Kidney (tissue), 14 donors: ENCODE data around the gene DLGAP4. TPM values are rescaled to one million over a fixed set of nuclear protein-coding genes. Genes with fewer than 3 reads are reported as not detected.

ENCODE experiments used
- DNase-seq, 5 donors: peaks; one replicate each; pipeline ENCODE4 v3.0.0-alpha.2; 2013 to 2020
- FAIRE-seq: peaks from 2 replicates; lab custom pipeline; 2012; peaks lifted over from hg19 to GRCh38; lab: Jason Lieb, UNC
- H3K27ac ChIP-seq, 2 donors: one replicate each; pipeline ENCODE4 v1.7.0; 2013; ENCODE audit warnings: low read depth in 2 of 2, low read length in 2 of 2, inconsistent platforms in 1 of 2
- H3K27me3 ChIP-seq: one replicate; pipeline ENCODE4 v1.7.1; 2013; ENCODE audit warnings: low read length, inconsistent platforms; ENCODE audit not compliant: control insufficient read depth, insufficient read depth
- H3K36me3 ChIP-seq, 3 donors: one replicate each; pipeline versions ENCODE4 v1.7.0 to v1.7.1; 2013; ENCODE audit warnings: low read length in 3 of 3, control low read depth in 1 of 3, inconsistent platforms in 1 of 3; ENCODE audit not compliant: insufficient read depth in 3 of 3, control insufficient read depth in 2 of 3
- H3K4me1 ChIP-seq, 3 donors: one replicate each; pipeline versions ENCODE4 v1.7.0 to v1.7.1; 2013; ENCODE audit warnings: low read length in 3 of 3, inconsistent platforms in 1 of 3, low read depth in 1 of 3; ENCODE audit not compliant: control insufficient read depth in 2 of 3, insufficient read depth in 2 of 3
- H3K4me3 ChIP-seq, 3 donors: one replicate each; pipeline versions ENCODE4 v1.7.0 to v1.8.1; 2013; ENCODE audit warnings: low read length in 3 of 3, control low read depth in 1 of 3, inconsistent platforms in 1 of 3
- H3K9ac ChIP-seq, 3 donors: one replicate each; pipeline versions ENCODE4 v1.7.0 to v1.7.1; 2013; ENCODE audit warnings: low read length in 3 of 3, control low read depth in 1 of 3, inconsistent platforms in 1 of 3
- H3K9me3 ChIP-seq, 3 donors: one replicate each; pipeline versions ENCODE4 v1.7.0 to v1.7.1; 2013; ENCODE audit warnings: low read length in 3 of 3, control low read depth in 1 of 3, inconsistent platforms in 1 of 3; ENCODE audit not compliant: control insufficient read depth in 2 of 3, insufficient read depth in 1 of 3
- intact Hi-C: fragments of 100-400 bp; cut with DNase I; formaldehyde crosslinking; loops from one replicate; pipeline ENCODE4 v1.11.1; 2022
- polyA plus RNA-seq: library from polyadenylated mRNA; stranded (reverse); fragments of 350-450 nt; fragmentation: Illumina TruSeq; extraction: RNeasy Lipid Tissue Mini Kit (QIAGEN cat#74804); gene quantifications from one replicate; pipeline ENCODE4 v1.2.3, GENCODE V29; 2014; ENCODE audit warnings: low read depth, low replicate concordance; ENCODE audit not compliant: insufficient read depth
- total RNA-seq: library from RNA; stranded (reverse); fragmentation: NEBNext Ultra II Directional; extraction: Animal tissue kit (Norgen Biotek cat#: 25700); gene quantifications from one replicate; pipeline ENCODE4 v1.2.1, GENCODE V29; 2021
- TF ChIP-seq, protein P1 (sequence below): IDR thresholded peaks from 3 replicates; pipeline ENCODE4 v1.5.1; 2012; ENCODE audit warnings: mild to moderate bottlenecking, moderate library complexity, borderline replicate concordance; ENCODE audit not compliant: insufficient read depth; ENCODE audit errors: extremely low read depth
- donor health status: control.
- donor health status: control.
- donor health status: control.
- donor health status: control.
- donor health status: control.
- donor health status: DM: yes; HTN: yes; CAD: no.
- donor health status: Normal renal cell carcinoma (clear cell type).

Gene DLGAP4
- total and polyA plus RNA-seq, 2 donors from 2014 or later: 19.6 to 62.4 TPM

DNA sequence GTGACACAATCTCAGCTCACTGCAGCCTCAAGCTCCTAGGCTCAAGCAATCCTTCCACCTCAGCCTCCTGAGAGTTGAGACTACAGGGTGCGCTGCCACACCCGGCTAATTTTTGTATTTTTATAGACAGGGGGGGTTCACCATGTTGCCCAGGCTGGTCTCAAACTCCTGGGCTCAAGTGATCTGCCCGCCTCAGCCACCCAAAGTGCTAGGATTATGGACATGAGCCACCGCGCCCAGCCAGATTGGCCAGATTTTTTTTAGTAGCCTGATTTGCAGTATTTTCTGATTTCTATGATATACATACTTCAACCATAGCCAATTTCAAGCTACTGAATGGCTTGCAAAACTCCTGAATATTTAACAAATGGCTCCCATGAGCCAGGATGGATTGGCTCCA lies 21.4 kb upstream of the DLGAP4 start:
- Histone ChIP-seq H3K4me3 (no peak overlapping the region), H3K27me3 (no peaks in the 10 kb centered on the region), H3K27ac (no peak overlapping the region), H3K9me3 (no peaks in the 10 kb centered on the region), H3K36me3 (no peaks in the 10 kb centered on the region), H3K4me1 (no peaks in the 10 kb centered on the region), H3K9ac (no peak overlapping the region)
- FAIRE-seq (no peak), DNase-seq (no peak)
- intact Hi-C loops: no loop called here
- TF ChIP-seq, protein P1, sequence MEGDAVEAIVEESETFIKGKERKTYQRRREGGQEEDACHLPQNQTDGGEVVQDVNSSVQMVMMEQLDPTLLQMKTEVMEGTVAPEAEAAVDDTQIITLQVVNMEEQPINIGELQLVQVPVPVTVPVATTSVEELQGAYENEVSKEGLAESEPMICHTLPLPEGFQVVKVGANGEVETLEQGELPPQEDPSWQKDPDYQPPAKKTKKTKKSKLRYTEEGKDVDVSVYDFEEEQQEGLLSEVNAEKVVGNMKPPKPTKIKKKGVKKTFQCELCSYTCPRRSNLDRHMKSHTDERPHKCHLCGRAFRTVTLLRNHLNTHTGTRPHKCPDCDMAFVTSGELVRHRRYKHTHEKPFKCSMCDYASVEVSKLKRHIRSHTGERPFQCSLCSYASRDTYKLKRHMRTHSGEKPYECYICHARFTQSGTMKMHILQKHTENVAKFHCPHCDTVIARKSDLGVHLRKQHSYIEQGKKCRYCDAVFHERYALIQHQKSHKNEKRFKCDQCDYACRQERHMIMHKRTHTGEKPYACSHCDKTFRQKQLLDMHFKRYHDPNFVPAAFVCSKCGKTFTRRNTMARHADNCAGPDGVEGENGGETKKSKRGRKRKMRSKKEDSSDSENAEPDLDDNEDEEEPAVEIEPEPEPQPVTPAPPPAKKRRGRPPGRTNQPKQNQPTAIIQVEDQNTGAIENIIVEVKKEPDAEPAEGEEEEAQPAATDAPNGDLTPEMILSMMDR: no peak

DNA sequence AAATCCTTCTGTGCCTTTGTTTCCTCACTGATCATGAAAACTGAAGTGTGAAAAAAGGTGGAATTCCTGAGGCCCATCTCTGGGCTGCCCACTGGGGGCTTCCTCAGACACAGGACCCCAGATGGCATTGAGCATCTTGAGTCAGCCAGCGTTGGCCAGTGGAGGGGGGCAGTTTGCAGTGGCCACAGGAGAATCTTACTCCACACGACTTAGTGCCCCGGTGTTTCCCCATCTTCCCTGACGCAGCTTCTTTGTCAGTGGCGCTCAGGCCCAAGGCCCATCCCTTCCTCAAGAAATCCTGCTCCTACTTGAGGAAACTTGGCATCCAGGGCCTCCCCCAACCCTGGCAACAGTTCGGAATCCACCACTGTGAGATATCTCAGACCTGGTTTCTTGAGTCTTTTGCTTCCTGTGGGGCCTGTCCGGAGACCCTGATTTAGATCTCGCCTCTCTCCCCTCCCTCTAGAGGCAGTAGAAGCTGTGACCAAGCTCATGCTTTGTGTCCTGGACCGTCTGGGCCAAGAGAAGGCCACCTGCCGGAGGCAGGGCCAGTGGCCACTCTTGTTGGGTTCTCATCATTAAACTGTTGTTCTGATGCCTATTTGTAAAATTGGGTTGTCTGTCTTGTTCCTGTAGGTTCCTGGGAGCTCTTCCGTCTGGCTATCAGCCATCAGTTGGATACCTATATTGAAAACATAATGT lies 20.2 kb upstream of the DLGAP4 start:
- FAIRE-seq (no peak), DNase-seq (no peak)
- no peaks in the 10 kb centered on the region for H3K4me1 ChIP-seq
- no peak overlapping the region for H3K27ac ChIP-seq
- intact Hi-C loops: no loop called here
- no peak overlapping the region for H3K9ac ChIP-seq
- TF ChIP-seq, protein P1: no peak
- no peak overlapping the region for H3K4me3 ChIP-seq
- H3K36me3 ChIP-seq: no peaks in the 10 kb centered on the region
- H3K9me3 ChIP-seq: no peaks in the 10 kb centered on the region
- H3K27me3 ChIP-seq: no peaks in the 10 kb centered on the region

DNA sequence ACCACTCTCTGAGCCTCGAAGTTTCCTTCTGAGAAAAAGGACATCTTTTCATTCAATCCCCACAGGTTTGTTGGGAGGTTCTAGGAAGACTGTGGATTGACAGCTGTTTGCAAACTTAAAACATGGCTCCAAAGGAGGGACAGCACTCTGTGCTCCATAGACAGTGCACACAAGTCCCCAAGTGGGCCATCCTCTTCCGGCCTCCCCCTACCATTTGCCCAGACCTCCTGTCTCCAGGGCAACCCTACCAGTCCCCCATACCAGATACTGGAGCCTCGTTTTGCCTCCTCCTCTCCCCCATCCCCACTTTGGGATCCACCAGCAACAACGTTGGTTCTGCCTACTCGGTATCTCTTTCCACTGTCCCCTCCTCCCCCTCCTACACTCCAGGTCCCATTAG lies 8.5 kb upstream of the DLGAP4 start:
- Histone ChIP-seq H3K36me3 (no peaks in the 10 kb centered on the region), H3K9me3 (no peaks in the 10 kb centered on the region), H3K4me1 (no peaks in the 10 kb centered on the region), H3K9ac (no peak overlapping the region), H3K27me3 (peaks cover 3% of the 10 kb centered on the region), H3K27ac (no peak overlapping the region), H3K4me3 (no peak overlapping the region)
- TF ChIP-seq, protein P1: no peak
- intact Hi-C loops: no loop called here
- no peak for DNase-seq
- FAIRE-seq: no peak

DNA sequence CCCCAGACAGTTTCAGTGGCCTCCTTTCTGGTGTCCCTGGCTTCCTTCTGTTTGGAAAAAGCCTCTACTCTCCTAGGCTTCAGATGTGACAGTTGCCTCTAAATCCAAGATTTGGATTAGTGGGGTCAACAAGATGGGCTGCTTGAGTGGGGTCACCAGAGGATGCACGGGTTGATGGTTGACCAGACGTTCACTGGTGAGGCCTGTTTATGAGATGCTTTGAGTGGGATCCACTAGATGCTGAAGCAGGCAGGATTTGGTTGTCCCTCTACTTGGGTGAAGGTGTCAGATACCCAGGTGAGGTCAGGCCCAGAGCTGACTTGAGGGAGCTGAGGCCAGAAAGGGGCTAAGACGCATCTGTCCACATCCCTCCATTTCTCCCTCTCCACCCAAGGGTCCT lies 8.1 kb upstream of the DLGAP4 start:
- Histone ChIP-seq H3K4me1 (no peaks in the 10 kb centered on the region), H3K27ac (no peak overlapping the region), H3K4me3 (no peak overlapping the region), H3K9me3 (no peaks in the 10 kb centered on the region), H3K36me3 (no peaks in the 10 kb centered on the region), H3K27me3 (peaks cover 7% of the 10 kb centered on the region), H3K9ac (no peak overlapping the region)
- intact Hi-C loops: no loop called here
- DNase-seq (no peak), FAIRE-seq (no peak)
- TF ChIP-seq, protein P1: no peak
